ENCODE measurements around the gene CES3.

DNA sequence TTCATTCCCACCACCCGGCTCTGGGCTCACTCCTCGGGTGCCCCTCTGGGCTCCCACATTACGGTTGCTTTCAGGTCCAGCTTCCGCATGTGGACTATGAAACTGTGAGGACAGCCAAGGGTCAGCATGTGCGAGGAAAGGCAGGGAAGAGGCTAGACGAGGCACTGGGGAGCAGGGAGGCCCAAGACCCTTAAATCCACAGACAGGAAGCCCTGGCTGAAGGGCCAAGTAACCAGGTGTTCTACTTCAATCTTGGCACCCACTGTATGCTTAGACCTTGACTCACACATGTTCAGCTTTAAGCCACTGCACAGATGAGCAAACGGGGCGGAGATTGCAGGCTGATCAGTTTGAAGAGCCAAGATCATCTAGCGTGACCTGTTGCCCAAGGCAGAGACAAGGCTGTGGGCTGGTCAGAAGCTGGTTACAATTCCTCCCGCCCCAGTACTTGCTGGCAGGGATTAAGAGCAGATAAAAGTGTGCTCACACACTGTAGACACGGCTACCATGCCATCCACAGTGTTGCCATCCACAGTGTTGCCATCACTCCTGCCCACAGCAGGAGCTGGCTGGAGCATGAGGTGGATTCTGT lies 27.2 kb downstream of the CES3 start, which contains the start of gene CES4A:
- TF ChIP-seq, protein P1, sequence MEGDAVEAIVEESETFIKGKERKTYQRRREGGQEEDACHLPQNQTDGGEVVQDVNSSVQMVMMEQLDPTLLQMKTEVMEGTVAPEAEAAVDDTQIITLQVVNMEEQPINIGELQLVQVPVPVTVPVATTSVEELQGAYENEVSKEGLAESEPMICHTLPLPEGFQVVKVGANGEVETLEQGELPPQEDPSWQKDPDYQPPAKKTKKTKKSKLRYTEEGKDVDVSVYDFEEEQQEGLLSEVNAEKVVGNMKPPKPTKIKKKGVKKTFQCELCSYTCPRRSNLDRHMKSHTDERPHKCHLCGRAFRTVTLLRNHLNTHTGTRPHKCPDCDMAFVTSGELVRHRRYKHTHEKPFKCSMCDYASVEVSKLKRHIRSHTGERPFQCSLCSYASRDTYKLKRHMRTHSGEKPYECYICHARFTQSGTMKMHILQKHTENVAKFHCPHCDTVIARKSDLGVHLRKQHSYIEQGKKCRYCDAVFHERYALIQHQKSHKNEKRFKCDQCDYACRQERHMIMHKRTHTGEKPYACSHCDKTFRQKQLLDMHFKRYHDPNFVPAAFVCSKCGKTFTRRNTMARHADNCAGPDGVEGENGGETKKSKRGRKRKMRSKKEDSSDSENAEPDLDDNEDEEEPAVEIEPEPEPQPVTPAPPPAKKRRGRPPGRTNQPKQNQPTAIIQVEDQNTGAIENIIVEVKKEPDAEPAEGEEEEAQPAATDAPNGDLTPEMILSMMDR (IDR thresholded peaks at IDR 0.05), result no peak
- TF ChIP-seq EP300 (IDR thresholded peaks at IDR 0.05) (no peak), POLR2A (IDR thresholded peaks at IDR 0.05) (no peak)
